MM.1S (cell line): Measurements from ENCODE around the gene NRG2.

ENCODE experiments used
- DNase-seq: peaks from one replicate; pipeline ENCODE4 v3.0.0-alpha.2; 2015
- H2AFZ ChIP-seq: fragments of 300-600 bp; sonication (generic); 2 replicates; pipeline ENCODE4 v1.6.0; 2016; ENCODE audit warnings: antibody characterized with exemption, low read length
- H3F3A ChIP-seq: fragments of 300-600 bp; sonication (generic); 2 replicates; pipeline ENCODE4 v1.6.1; 2016; ENCODE audit warnings: mild to moderate bottlenecking, antibody characterized with exemption, low read length, moderate library complexity, mixed read lengths; ENCODE audit not compliant: insufficient read depth
- H3K27ac ChIP-seq: fragments of 300-600 bp; sonication (generic); 2 replicates; pipeline ENCODE4 v1.5.1; 2016; ENCODE audit warnings: mild to moderate bottlenecking, low read length
- H3K27me3 ChIP-seq: fragments of 300-600 bp; sonication (generic); replicated peaks from 2 replicates; pipeline ENCODE4 v1.6.0; 2016; ENCODE audit warnings: low read length; ENCODE audit not compliant: insufficient read depth
- H3K36me3 ChIP-seq: fragments of 300-600 bp; sonication (generic); replicated peaks from 2 replicates; pipeline ENCODE4 v1.6.1; 2016; ENCODE audit warnings: mild to moderate bottlenecking, low read length, mixed read lengths; ENCODE audit not compliant: insufficient read depth
- H3K4me1 ChIP-seq: fragments of 300-600 bp; sonication (generic); 2 replicates; pipeline ENCODE4 v1.6.1; 2016; ENCODE audit warnings: low read length, mixed read lengths
- H3K4me2 ChIP-seq: fragments of 300-600 bp; sonication (generic); 2 replicates; pipeline ENCODE4 v1.6.0; 2016; ENCODE audit warnings: low read depth, low read length
- H3K4me3 ChIP-seq: fragments of 300-600 bp; sonication (generic); 2 replicates; pipeline ENCODE4 v1.5.1; 2016; ENCODE audit warnings: low read length, mixed read lengths
- H3K79me2 ChIP-seq: fragments of 300-600 bp; sonication (generic); 2 replicates; pipeline ENCODE4 v1.6.1; 2016; ENCODE audit warnings: mixed run types, low read length, mixed read lengths
- H3K9ac ChIP-seq: fragments of 300-600 bp; sonication (generic); 2 replicates; pipeline ENCODE4 v1.6.1; 2016; ENCODE audit warnings: low read length, mixed read lengths
- H3K9me2 ChIP-seq: fragments of 300-600 bp; sonication (generic); replicated peaks from 2 replicates; pipeline ENCODE4 v1.6.1; 2016; ENCODE audit warnings: mild to moderate bottlenecking, low read length, mixed read lengths; ENCODE audit not compliant: insufficient read depth
- H3K9me3 ChIP-seq: fragments of 300-600 bp; sonication (generic); replicated peaks from 2 replicates; pipeline ENCODE4 v1.6.1; 2016; ENCODE audit warnings: mild to moderate bottlenecking, low read length, mixed read lengths; ENCODE audit not compliant: insufficient read depth
- H4K20me1 ChIP-seq: fragments of 300-600 bp; sonication (generic); 2 replicates; pipeline ENCODE4 v1.6.1; 2016; ENCODE audit warnings: mild to moderate bottlenecking, low read length, moderate library complexity, mixed read lengths; ENCODE audit not compliant: insufficient read depth
- CTCF ChIP-seq: fragments of 300-600 bp; sonication (generic); IDR thresholded peaks from 2 replicates; pipeline ENCODE4 v1.5.1; 2016; ENCODE audit warnings: antibody characterized with exemption, low read length, mixed read lengths
- EZH2 ChIP-seq: fragments of 300-600 bp; sonication (generic); optimal IDR thresholded peaks from 2 replicates; pipeline ENCODE3; 2017; ENCODE audit warnings: low read depth, mild to moderate bottlenecking, antibody characterized with exemption, low read length, mixed read lengths
- EZH2phosphoT487 ChIP-seq: fragments of 300-600 bp; sonication (generic); IDR thresholded peaks from 2 replicates; pipeline ENCODE4 v1.6.1; 2018; ENCODE audit warnings: antibody characterized with exemption, low read length

The NRG2 gene

GRCh38 chr5:139838381-139839197, 204.5 kb downstream of the NRG2 start:
- Histone ChIP-seq H3K9ac (no peak overlapping the region), H3K36me3 (no peaks in the 10 kb centered on the region), H3K27ac (no peak overlapping the region), H3K4me1 (no peaks in the 10 kb centered on the region), H2AFZ (no peak overlapping the region), H3K79me2 (no peaks in the 10 kb centered on the region), H3K9me3 (no peaks in the 10 kb centered on the region), H3K4me2 (no peak overlapping the region), H3K4me3 (no peak overlapping the region), H3K27me3 (peaks cover 16% of the 10 kb centered on the region; the same call in 1 of the 2 replicates), H4K20me1 (no peaks in the 10 kb centered on the region), H3K9me2 (no peaks in the 10 kb centered on the region), H3F3A (no peaks in the 10 kb centered on the region)
- DNase-seq: no peak
- TF ChIP-seq CTCF: no peak
- no peak for TF ChIP-seq EZH2phosphoT487
- no peak for TF ChIP-seq EZH2

DNA sequence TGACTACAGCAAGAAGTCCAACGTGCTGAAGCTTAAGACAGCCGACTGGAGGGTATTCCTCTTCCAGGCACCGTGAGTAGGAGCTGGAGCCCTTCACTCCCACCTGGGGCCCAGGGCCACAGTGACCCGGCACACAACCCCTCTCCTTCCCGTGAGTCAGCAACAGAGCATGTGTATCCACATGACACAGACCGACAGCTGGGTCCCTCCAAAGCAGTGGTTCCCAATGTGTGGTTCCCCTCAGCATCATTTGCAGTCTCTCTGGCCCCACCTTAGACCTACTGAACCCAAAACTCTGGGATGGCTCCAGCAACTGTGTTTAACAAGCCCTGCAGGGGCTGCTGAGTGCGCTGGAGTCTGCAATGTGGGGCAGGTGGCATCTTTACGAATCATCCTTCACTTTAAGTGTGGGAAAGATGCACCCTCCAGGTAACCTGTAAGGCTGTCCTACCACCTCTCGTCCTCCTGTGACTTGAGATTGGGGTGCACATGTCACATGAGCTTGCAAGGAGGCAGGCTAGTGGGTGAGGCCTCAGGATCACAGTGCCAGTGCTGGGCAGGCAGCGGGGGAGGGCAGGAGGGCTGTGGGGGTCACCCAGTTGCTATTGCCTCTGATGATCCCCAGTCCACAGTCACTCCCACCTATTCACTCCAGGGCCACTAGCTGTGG, 205.3 kb downstream of the NRG2 start:
- H3K27me3 ChIP-seq: peaks cover 18% of the 10 kb centered on the region; the same call in 1 of the 2 replicates
- no peaks in the 10 kb centered on the region for H4K20me1 ChIP-seq
- H2AFZ ChIP-seq: no peak overlapping the region
- no peaks in the 10 kb centered on the region for H3K9me3 ChIP-seq
- no peaks in the 10 kb centered on the region for H3F3A ChIP-seq
- no peaks in the 10 kb centered on the region for H3K4me1 ChIP-seq
- H3K4me3 ChIP-seq: no peak overlapping the region
- no peaks in the 10 kb centered on the region for H3K36me3 ChIP-seq
- H3K9me2 ChIP-seq: no peaks in the 10 kb centered on the region
- TF ChIP-seq EZH2 (no peak), EZH2phosphoT487 (no peak), CTCF (no peak)
- no peak overlapping the region for H3K4me2 ChIP-seq
- H3K9ac ChIP-seq: no peak overlapping the region
- no peaks in the 10 kb centered on the region for H3K79me2 ChIP-seq
- DNase-seq: no peak
- H3K27ac ChIP-seq: no peak overlapping the region

GRCh38 chr5:139836469-139837208, 206.5 kb downstream of the NRG2 start:
- DNase-seq: no peak
- no peak for TF ChIP-seq CTCF
- TF ChIP-seq EZH2phosphoT487: no peak
- TF ChIP-seq EZH2: no peak

More at GRCh38 chr5:139836469-139837208, 206.5 kb downstream of the NRG2 start:
- Histone ChIP-seq H3K9me3 (no peaks in the 10 kb centered on the region), H3K27me3 (peaks cover 18% of the 10 kb centered on the region), H3K27ac (no peak overlapping the region), H3K79me2 (no peaks in the 10 kb centered on the region), H3K4me3 (no peak overlapping the region), H3F3A (no peaks in the 10 kb centered on the region), H3K9ac (no peak overlapping the region), H4K20me1 (no peaks in the 10 kb centered on the region), H2AFZ (no peak overlapping the region), H3K36me3 (no peaks in the 10 kb centered on the region), H3K4me2 (no peak overlapping the region), H3K9me2 (no peaks in the 10 kb centered on the region), H3K4me1 (no peaks in the 10 kb centered on the region)
